ENCODE measurements around the gene ST7. TPM values are rescaled to one million over a fixed set of nuclear protein-coding genes. Genes with fewer than 3 reads are reported as not detected.

ST7 gene
- polyA plus RNA-seq, 1 donor, result 26.9 TPM

DNA sequence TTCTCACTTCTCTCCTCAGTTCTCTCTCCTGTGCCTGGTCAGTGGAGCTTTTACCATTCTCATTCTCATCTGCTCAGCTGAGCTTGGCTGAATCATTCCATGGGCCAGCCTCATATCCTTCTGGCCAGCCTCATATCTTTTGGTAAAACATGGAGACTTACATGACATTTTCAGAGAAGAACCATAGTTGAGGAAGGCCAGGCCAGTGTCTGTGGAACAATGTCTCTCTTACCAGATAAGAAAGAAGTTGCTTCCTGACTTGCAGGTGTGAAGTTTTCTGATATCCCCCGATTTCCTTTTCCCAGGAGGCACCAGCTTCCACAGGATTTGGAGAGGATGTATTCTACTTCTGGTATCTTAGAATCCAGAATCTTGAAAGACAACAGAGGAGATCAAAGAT lies 24.7 kb downstream of the ST7 start:
- DNase-seq, result no peak

DNA sequence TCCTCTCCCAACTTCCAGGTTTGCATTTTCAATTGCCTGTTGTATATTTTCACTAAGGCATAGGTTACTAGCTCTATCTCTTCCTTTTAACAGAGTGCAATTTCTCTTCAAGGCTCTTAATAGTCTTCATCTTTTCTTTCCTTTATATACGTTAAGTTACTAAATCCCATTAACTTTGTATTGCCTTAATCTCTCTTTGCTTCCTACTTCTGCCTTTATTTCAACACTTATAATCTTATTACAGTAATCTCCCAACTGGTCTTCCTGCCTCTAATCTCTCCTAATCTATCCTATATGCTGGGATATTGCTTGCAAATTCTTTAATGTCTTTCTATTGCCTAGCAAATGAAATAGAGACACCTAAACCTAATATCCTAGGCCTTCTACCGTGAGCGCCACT lies 26.1 kb downstream of the ST7 start:
- DNase-seq, result no peak

DNA sequence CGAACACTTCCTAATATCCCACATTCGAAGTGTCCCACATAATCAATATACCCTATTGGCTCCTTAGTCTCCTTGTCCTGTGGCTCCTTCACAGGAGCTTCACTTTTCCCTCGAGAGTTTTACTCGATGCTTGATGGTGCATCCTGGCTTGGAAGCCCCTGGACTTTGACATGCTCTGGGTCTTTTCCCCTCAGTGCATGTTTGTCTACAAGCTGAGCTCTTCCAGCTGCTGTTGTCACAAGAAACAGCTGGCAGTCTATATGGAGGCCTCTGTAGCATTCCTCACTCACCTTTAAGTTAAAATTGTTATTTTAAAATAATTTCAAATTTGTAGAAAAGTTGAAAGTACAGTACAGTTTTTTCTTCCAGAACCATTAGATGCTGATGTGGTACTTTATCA lies 27.1 kb downstream of the ST7 start:
- no peak for DNase-seq

DNA sequence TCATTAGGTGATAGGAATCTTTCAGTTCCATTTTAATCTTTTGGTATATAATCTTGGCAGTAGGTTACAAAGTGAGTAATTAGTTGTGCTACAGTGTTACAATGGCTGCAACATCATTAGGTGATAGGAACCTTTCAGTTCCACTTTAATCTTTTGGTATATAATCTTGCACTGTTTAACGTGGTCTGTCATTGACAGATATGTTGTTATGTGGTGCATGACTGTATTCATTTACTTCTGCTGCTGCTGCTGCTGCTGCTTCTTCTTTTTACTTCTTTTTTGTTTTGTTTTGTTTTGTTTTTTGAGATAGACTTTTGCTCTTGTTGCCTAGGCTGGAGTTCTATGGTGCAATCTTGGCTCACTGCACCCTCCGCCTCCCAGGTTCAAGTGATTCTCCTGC lies 28.6 kb downstream of the ST7 start:
- DNase-seq, result no peak

DNA sequence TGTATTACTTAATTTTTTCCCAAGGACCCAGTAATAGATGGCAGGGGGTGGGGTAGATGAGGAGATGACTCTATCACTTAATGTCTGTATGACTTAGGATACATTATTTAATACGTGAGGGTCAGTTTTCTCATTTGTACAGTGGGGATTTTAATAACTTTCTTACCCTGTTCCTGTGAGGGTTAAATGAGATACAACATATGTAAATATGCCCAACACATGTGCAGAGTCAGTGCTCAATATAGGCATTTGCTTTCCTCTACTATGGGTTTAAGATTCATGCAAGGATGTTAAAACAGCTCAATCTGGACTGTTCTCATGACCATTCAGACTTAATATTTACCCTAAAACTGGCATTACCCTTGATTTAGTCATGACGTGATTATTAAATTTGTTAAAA lies 31.2 kb downstream of the ST7 start:
- DNase-seq, result no peak

DNA sequence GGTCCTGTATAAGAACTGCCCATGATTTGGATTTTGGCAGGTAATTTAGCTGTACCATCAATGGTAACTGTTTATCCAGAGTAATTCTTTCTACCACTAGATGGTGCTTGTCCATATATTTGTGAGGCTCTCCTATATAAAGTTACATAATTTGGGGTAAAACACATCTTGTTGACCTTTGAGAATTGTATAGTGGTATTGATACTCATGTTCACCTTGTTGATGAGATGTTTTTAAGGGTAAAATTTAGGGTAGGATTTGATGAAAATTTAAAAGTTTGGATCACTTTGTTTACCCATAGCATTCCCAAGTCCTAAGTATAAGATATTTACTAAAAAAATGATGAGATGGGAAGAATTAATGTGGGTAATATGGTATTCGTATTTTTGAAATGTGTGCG lies 31.6 kb downstream of the ST7 start:
- peak; percentile 15 for DNase-seq

DNA sequence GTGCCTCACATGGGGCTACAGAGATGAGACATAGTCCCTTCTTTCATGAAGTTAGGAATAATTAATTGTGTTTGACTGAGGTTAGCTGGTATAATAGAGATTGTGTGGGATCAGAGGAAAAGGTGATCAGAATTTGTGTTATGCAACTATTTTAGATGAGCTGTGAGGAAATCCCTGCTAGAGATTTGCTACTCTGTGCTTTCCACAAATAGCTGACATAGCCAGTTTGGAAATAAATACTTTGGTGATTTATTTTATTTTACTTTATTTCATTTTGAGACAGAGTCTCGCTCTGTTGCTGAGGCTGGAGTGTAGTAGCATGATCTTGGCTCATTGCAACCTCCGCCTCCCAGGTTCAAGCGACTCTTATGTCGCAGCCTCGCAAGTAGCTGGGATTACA lies 32.3 kb downstream of the ST7 start:
- DNase-seq, result no peak

DNA sequence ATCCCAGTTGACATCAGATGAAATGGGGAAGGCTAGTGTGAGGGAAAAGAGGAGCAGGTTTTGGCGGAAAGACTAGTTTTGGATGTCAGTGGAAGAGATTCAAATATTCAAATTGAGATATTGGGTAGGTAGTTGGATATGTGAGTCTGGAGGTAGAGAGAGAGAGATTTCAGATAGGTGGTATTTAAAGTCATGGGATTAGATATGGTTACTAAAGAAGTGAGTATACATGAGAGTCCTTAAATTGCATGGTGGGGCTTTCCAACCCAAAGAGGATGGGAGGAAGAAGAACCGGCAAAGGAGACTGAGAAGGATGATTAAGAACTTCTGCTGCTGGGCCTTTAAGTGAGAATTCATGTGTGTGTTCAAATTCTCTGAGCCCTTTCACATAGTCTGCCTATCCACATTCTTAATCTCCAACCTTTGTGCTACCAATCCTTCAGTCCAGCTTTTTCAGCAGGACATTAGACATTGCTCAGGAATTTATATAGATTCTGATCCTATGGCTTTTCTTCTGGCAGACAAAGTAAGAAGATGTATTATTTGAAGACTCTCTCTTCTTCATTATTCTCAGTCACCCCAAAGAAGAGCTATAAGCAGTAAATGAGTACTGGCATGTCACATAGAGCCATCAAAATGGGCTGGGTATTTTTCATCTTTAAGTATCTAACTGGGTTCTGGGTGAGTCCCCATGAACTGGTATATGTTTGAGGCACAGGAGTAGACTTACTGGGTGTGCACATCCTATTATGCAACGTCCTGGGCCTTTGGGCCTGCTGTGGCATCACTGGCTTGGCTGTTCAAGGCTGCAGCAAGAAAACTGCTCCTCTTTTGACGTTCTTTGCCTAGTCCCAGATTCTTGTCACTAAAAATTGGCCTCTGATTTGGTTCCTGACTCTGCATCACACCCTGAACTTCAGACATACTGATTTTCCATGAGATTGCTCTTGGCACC lies 33.6 kb downstream of the ST7 start:
- no peak for DNase-seq

DNA sequence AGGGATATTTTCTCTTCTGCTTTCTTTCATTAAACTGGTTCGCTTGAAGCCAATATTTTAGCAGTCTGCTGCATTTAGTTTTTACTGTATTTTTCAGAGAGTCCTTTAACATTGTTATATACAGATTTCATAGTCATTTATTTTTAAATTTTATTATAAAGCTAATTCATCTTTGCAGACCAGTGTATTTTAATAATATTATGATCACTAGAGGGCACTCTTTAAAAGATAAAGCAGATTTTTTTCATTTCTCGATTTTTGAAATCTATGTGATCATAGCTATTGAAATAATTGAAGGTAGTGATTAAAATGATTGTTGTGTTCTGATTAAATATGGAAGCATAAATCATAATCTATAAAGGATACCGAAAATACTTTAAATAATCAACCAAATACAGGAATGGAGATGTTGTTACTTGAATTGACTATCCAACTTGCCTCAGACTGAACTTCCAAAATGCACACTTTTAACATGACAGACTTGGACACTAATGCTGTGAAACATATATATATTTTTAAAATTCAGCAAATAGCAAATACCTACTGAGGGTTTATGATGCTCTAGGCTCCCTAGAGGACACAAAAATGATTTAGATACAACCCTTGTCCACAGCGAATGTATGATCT lies 35.2 kb downstream of the ST7 start:
- no peak for DNase-seq

DNA sequence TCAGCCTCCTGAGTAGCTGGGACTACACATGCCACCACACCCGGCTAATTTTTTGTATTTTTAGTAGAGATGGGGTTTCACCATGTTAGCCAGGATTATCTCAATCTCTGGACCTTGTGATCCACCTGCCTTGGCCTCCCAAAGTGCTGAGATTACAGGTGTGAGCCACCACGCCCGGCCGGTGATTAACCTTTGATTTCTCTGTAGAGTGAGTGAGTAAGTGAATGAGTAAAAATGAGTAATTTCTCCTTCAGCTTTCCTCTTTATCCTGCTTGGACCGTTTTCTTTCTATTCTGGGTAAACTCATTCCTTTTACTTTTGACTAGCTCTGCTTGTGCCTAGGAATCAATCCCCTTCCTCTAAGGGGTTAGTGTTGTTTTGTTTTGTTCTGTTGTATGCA lies 36.8 kb downstream of the ST7 start:
- no peak for DNase-seq

DNA sequence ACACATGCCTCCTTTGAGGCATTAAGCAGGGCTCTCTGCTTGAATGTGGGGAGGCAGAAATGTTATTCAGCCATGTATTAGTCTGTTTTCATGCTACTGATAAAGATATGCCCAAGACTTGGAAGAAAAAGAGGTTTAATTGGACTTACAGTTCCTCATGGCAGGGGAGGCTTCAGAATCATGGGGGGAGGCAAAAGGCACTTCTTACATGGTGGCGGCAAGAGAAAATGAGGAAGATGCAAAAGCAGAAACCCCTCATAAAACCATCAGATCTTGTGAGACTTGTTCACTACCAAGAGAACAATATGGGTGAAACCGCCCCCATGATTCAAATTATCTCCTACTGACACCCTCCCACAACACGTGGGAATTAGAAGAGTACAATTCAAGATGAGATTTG lies 37.9 kb downstream of the ST7 start:
- DNase-seq, result no peak

DNA sequence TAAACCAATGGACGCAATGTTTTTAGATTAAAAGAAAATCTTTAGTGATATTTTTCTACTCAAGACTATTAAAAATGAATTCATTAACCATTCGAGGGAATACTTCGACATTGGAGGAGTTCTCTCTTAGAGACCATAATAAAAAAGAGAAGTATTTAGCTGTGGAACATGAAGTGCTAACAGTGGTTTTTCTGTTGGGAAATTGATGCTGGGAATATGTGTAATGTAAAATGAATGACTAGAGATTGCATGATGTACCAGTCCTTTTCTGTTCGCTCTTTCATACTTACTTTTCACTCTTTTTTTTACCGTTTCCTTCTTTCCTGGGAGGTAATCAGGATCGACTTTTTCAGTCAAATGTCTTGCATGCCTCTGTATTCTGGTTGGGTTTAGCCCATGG lies 41.3 kb downstream of the ST7 start:
- no peak for DNase-seq

DNA sequence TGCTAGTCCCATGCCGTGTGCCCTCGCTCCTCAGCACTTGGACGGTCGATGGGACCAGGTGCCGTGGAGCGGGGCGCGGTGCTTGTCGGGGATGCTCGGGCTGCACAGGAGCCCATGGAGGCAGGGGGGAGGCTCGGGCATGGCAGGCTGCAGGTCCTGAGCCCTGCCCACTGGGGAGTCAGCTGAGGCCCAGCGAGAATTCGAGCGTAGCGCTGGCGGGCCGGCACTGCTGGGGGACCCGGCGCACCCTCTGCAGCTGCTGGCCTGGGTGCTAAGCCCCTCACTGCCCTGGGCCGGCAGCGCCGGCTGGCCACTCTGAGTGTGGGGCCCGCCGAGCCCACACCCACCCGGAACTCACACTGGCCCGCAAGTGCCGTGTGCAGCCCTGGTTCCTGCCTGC lies 44.7 kb downstream of the ST7 start:
- DNase-seq, result no peak

DNA sequence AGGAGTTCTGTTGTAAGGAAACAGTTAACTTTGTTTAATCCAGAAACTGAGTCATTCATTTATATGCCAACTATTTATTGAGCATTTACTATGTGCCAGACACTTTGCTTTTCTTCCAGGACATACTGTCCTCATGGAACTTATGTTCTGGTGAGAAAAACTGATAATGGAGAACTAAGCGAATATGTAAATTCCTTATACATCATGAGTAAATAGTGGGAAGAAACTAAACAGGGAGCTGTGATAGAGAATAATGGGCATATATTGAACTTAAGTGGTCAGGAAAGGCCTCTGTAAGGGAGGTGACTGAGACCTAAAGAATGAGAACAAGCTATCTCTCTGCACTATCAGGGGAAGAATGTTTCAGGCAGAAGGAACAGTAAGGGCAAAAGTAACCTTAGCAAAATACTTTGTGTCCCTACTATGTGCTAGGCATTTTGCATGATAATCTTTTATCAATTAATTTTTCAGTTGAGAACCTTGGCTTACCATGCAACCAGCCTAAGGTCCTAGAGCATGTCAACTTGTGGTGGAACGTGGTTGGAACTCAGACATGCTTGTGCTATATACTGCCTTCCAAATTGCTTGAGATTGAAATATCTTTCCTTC lies 45.4 kb downstream of the ST7 start:
- DNase-seq, result no peak

DNA sequence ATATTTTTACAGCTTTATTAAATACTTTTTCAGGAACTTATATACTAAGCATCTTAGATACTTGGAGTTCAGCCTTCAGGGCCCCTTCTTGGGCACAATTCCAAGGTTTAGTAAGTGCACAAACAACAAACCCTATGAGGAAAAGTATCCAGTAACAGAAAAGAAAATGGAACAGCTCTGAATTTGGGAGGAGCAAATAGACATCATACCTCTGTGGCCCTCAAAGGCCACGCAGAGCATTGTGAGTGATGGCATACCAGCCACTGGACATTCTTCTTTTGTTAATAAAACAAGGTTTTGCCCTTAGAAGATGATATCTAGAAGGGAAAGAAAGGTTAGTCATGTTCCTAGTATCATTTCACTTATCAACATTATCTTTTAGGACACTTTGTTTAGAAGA lies 46.0 kb downstream of the ST7 start:
- DNase-seq, result no peak

DNA sequence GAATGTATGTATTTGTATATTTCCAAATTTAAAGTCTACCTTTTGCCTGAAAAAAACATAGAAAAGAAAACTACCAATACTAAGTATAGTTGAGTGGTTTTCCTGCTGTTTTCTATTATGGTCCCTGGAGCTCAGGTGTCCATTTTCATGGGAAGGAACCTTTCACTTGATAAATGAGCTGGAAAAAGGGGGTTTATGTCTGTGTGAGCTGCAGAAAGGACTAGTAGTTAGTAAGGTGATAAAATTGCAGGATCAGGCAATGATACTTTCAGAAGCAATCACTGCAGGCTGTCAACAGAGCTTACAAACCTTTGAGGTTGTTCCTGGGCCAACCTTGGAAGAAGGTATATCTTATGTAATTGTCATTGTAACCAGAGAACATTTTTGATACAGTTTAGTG lies 48.0 kb downstream of the ST7 start:
- DNase-seq, result no peak

DNA sequence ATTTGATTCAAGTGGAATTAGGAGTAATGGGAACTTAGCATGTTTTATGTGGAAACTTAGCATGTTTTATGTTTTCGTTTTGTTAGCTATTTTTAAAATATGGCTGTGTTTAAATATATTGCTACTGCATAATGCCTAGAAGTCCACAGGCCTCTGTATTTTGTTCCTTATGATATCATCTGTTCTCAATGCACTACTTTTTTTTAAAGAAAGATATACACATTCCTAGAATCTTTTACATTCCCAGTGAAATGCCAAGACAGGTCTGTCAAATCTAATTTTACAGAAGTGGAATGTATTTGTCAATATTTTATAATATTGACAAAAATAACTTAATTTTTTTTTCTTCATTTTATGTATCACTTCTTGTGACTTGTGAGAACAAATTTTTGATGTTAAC lies 51.6 kb downstream of the ST7 start:
- DNase-seq, result no peak

DNA sequence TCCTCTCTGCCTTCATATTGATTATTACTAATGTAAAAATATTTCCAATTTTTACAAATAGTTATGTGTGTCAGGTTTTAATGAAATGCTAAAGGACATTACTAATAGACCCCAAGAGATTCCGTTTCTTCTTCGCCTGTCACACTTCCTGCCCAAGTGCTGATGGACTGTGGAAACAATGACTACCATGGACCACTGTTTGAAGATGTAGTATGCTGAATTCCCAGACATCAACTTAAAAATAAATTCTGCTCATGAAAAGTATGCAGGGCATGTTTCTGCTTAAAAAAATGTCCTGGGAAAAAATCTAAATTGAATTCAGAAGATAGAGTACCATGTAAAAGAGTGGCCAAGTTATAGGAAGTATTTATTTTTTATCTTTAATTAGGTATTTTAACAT lies 52.1 kb downstream of the ST7 start:
- no peak for DNase-seq

DNA sequence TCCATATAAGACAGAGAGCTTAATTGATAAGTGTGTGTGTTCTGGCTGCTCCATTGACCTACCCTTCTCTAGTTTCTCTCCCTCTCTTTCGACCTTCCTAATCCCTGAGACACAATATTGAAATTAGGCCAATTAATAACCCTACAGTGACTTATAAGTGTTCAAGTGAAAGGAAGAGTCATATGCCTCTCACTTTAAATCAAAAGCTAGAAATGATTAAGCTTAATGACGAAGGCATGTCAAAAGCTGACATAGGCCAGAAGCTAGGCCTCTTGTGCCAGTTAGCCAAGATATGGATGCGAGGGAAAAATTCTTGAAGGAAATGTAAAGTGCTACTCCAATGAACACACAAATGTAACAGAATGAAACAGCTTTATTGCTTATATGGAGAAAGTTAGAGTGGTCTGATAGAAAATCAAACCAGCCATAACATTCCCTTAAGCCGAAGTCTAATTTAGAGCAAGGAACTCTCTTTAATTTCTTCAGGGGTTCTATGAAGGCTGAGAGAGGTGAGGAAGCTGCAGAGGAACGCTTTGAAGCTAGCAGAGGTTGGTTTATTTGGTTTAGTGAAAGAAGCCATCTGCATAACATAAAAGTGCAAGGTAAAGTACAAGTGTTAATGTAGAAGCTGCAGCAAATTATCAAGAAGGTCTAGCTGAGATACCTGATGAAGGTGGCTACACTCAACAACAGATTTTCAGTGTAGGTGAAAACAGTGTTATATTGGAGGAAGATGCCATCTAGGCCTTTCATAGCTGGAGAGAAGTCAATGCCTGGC lies 53.8 kb downstream of the ST7 start:
- DNase-seq, result no peak

DNA sequence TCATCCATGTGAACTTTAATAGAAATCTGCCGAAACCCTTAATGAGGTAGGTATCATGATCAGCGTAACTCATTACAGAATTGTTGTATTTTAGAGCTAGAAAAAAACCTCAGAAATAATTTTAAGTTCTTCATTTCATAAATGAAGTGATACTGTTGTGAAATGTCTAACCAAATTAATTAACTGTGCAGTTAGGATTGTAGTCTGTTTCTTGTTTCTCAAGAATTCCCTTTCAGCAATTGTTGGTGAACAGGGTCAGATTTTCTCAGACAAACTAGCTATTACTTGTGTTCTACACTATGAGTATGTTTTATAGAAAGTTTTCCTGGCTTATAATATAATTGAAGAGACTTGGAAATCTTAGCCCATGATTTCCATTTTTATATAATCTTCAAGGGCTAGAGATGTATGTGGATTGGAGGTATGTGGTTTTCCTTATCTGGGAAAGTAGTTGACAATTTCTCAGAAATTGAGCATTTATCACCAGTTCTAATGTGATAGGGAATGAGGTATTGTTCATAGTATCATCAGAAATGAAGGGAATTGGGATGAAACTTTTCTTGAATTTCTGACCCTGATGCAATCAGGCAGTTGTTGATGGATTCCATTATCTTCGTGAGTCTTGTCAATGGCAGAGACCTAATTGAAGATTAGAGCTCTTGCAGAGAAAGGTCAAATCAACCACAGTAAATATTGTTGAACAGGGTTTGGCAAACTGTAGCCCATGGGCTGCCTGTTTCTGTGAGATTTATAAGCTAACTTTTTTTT lies 55.0 kb downstream of the ST7 start:
- no peak for DNase-seq

DNA sequence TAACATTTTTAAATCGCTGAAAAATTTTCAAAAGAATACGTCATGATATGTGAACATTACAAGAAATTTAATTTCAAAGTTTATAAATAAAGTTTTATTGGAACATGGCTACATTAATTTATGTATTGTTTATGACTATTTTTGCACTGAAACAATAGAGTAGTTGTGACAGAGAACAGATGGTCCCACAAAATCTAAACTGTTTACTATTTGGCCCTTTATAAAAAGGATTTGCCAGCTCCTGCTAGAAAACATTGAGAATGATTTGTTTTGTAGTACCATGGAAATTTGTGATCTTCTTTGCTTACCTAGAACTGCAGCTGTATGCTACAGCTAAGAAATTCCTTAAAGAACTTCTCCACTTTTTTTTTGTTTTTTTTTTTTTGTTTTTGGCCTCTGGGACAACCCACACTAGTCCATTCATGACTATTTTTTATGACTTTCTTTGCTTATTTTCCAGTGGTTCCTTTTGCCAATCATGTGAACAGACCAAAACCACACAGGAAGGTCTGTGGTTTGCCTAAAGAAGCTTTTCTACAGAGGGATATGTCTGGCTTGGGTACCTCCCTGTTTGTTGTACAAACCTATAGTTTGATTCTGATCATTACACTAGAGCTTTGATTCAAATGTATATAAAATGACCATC lies 55.7 kb downstream of the ST7 start:
- no peak for DNase-seq
